Stimulated activated CD4-positive, alpha-beta T cell treated with anti-CD3 and anti-CD28 coated beads, Interleukin-4, amount 100 ng/mL, for 48 hours (primary cell): ENCODE measurements around the gene ABCD3.
A peak's percentile ranks its signal among the peaks of the same experiment; 100 is the strongest.

Experiments used
- DNase-seq, 2 donors: peaks; one replicate each; pipeline ENCODE4 v3.0.0-alpha.2; 2020; ENCODE audit warnings: low read depth in 2 of 2

ABCD3 gene

DNA sequence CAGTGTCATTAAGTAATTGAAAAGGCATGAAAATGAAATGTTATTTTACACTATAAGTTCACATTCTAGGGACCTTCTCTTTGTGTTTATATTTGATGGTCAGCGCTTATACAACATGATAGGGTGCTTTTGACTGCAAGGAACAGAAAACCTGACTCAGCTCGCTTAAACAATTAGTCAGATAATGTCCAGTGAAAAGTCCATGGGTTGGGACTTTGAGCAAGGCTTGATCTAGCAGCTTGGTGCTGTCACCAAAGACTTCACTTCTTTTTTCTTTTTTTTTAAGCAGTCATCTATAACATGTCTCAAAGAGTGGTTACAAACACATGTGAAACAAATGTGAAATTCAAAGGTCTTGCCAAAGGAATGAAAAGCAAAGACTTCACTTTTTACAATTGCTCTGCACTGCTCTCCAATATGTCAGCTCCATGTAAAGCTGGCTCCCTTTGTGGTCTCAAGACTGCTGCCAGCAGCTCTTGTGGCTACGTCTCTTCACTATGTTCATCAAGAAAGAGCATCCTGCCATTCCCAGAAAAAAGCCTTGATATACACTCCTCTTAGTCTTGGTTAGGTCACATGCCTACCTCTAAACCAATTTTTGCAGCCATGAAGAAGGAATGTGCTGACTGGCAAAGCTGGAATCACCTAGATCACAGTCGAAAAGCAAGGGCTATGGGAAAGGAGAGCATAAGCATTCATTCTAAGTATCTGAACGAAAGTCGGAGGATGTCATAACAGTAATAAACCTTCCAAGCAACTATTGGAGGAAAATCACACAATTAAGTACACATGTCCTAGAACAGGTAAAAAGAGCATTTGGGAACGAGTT lies 108.2 kb downstream of the ABCD3 start:
- DNase-seq, result no peak

- no peak for DNase-seq
Measured at GRCh38 chr1:94527447-94528031, 109.3 kb downstream of the ABCD3 start.

DNA sequence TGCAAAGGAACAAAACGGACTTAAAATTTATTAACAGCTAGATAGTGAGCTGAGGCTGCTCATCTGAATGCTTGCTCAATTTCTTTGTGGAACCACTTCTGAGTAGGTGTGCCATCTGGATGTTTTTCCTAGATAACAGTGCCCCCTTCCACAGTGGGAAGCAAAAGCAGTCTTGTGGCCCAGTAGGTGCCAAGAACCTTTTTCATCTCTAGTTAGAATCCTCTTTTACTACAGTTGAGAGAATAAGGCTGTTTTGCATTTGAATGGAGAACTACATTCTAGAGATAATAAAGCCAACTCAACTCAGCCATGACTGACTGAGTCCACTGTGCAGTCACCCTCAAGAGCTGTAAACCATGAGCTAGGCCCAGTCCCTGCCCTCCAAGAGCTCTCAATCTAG lies 110.1 kb downstream of the ABCD3 start:
- no peak for DNase-seq

- DNase-seq, result no peak
Measured at GRCh38 chr1:94528826-94529225, 110.6 kb downstream of the ABCD3 start.

DNA sequence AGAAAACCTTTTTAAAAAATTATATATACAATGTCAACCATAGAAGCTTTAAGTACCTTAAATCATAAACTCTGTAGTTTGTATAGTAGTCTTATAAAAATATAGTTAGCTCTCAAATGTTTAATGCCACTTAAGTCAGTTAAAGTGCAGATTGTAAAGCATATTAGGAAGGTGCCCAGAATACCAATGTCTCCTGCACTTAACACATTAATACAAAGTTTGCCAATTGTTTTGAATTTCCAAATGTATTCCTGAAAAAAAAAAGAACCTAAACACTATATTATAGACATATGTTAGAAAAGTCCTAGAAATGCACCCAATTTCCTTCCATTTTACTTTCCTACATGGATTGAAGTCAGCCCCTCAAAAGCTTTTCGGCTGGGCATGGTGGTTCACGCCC lies 111.2 kb downstream of the ABCD3 start:
- DNase-seq, result no peak

- DNase-seq, result no peak
Measured at GRCh38 chr1:94530373-94530878, 112.2 kb downstream of the ABCD3 start.

- no peak for DNase-seq
Measured at GRCh38 chr1:94531664-94532063, 113.5 kb downstream of the ABCD3 start.

DNA sequence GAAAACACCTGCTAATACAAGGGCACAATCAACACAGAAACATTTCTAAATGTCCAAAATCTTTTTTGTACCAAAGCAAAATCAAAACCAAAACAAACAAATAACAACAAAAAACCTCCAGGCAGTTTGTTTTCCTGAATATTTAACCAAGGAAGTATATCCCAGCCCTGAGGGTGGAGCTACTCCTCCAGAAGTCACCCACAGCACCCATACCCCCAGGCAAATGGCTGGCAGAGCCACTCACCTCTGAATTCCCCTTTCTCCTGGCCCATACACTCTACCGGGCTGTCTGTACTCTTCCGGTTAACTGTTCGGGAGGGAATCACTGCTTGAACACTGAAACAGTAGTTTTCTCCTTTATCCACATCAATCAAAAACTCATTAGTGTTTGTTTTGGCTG lies 113.9 kb downstream of the ABCD3 start:
- DNase-seq, result no peak

GRCh38 chr1:94535095-94535494 lies 116.9 kb downstream of the ABCD3 start:
- DNase-seq, result no peak

DNA sequence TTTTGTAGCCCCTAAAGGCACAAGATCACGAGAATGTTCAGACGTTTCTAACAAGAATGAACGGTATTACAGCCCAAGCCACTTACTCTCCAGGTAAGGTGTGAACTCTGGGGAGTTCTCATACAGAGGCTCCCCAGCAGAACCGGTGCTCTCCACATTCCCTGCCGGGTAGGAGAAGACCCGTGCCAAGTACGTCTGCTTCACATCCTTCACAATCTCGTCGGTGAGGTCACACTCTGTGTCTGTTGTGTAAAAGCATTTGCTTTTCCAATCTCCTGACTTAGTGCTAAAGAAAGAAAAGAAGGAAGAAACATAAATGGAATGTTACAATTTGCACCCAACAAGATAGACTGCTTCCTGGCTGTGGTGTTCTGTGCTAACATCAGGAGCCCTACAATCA lies 117.7 kb downstream of the ABCD3 start:
- DNase-seq, result no peak

- DNase-seq, result no peak
Measured at GRCh38 chr1:94537254-94537653, 119.1 kb downstream of the ABCD3 start.

DNA sequence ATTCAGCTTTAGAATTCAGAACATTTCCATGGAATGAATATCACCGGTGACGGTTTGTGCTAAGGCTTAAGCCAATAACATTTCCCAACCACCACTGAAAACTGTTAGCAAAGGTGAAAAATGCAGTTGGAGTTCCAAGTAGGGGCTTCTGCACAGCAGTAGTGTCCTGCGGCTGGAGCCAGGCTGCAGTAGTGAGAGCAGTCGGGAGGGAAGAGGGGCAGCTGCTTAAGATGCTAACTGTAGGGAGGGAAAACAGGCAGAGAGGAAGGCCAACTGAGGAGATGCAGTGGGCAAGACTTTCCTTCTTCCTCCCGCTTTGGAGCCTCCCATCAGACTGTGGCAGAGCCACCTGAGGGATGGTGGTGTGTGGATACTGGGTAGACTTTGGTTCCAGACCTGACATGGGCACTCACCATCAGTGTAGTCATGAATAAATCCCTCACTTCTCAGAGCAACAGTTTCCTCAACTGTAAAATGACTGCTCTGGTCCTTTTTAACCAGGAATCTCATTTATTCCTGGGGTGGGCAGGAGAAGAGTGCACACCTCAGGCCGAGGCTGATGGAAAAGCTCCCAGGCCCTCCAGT lies 120.1 kb downstream of the ABCD3 start:
- no peak for DNase-seq

DNA sequence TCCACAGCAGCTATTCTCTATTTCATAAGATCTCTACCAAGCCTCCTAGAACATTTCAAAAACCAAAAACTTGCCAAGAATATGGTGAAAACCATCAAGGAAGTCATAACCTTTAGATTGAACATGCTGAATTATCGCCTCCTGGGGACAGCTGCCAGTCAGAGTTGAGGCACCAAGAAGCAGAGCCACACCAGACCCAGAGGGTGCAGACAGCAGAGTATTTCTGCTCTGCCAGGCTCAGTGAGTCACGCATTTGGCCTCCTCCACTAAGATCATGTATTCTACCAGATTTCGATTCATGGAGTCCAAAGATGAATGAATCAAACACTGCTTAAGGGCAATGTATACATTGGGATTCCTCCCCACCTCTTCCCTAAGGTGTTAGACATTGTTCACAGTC lies 121.3 kb downstream of the ABCD3 start:
- no peak for DNase-seq

DNA sequence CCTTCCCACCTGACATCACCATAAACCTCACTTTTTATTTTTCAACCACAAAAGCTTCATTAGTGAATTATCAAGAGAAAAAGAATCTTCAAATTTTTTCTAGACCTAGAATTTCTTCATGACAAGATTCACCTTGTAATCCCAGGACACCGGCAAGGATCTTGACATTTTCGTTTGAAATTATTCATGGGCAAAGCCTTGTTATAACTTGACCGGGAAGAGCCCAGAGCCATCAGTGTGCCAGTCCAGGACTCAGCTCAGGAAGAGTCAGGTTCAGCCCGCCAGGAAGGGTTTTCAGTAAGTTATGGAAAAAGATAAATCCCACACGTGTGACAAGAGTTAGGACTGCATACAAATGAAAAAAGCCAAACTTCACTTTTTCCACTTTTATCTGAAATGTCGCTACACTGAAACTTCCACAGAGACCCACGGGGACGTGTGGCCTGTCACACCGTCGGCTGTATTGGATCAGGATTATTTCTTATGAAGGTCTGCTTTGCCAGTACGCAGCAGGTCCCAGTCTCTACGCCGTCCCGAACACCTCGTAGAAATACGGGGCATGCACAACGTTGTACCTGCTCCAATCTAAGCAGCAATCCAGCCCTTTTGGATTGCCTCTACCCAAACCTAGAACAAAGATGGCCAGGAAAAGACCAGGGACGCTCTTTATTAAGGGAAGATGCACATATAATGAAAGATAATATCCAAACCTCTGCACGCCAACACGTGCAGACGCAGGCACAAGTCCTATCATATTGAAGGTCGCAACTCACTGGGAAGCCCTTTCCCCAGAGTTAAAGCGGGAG lies 122.5 kb downstream of the ABCD3 start:
- no peak for DNase-seq

GRCh38 chr1:94541246-94542087 lies 123.3 kb downstream of the ABCD3 start, which contains the start of gene F3:
F3 (minus strand) TSS chr1:94541759; CDS start chr1:94541636, 123 bp downstream.
- DNase-seq, result peak; percentile 66 to 69

GRCh38 chr1:94542088-94542870 lies 124.1 kb downstream of the ABCD3 start:
- no peak for DNase-seq

GRCh38 chr1:94543001-94543400 lies 124.8 kb downstream of the ABCD3 start:
- no peak for DNase-seq

GRCh38 chr1:94543893-94544635 lies 125.9 kb downstream of the ABCD3 start:
- DNase-seq, result no peak

GRCh38 chr1:94544706-94545490 lies 126.7 kb downstream of the ABCD3 start:
- no peak for DNase-seq
